Sigmoid colon (tissue), 7 donors: Measurements from ENCODE around the gene SELENOO. TPM values are rescaled to one million over a fixed set of nuclear protein-coding genes. Genes with fewer than 3 reads are reported as not detected.

Source experiments
- DNase-seq: peaks from one replicate; pipeline ENCODE4 v3.0.0-alpha.2; 2019
- H3K27ac ChIP-seq, 4 donors: fragments of 200-600 bp; sonication (generic); one replicate each; pipeline ENCODE4 v1.5.1; 2016 to 2019; ENCODE audit warnings: mild to moderate bottlenecking in 1 of 4
- H3K27me3 ChIP-seq, 3 donors: fragments of 200-600 bp; sonication (generic); one replicate each; pipeline ENCODE4 v1.5.1; 2019; ENCODE audit warnings: mild to moderate bottlenecking in 1 of 3
- H3K36me3 ChIP-seq, 4 donors: fragments of 200-600 bp; sonication (generic); one replicate each; pipeline ENCODE4 v1.5.1; 2016 to 2019
- H3K4me1 ChIP-seq, 4 donors: fragments of 200-600 bp; sonication (generic); one replicate each; pipeline ENCODE4 v1.5.1; 2017 to 2019
- H3K4me3 ChIP-seq, 4 donors: fragments of 200-600 bp; sonication (generic); one replicate each; pipeline ENCODE4 v1.5.1; 2017 to 2019; ENCODE audit warnings: mild to moderate bottlenecking in 2 of 4, moderate library complexity in 1 of 4
- H3K9me3 ChIP-seq, 4 donors: fragments of 200-600 bp in 3 of 4; sonication (generic) in 3 of 4; one replicate each; pipeline versions ENCODE4 v1.5.1 to v1.6.1; 2013 to 2019
- EP300 ChIP-seq, 4 donors: sonication (generic); formaldehyde crosslinking; IDR thresholded peaks; one replicate each; pipeline ENCODE4 v1.6.1; 2017; ENCODE audit warnings: antibody characterized with exemption in 4 of 4
- POLR2A ChIP-seq, 2 donors: fragments of 450-650 bp; IDR thresholded peaks; one replicate each; pipeline ENCODE4 v1.6.1; 2016; ENCODE audit warnings: antibody characterized with exemption in 2 of 2, mild to moderate bottlenecking in 2 of 2, moderate library complexity in 2 of 2
- POLR2AphosphoS5 ChIP-seq, 4 donors: sonication (generic); formaldehyde crosslinking; IDR thresholded peaks; one replicate each; pipeline ENCODE4 v1.6.1; 2017; ENCODE audit warnings: antibody characterized with exemption in 4 of 4
- WGBS, 2 donors: extraction: QIAGEN DNeasy Blood & Tissue Kit; methylation state at CpG; one replicate each; pipeline ENCODE4 v1.1.7; 2013; 5-methylcytosine and 5-hydroxymethylcytosine counted together
- intact Hi-C: fragments of 100-400 bp; cut with DNase I; formaldehyde crosslinking; loops from one replicate; pipeline ENCODE4 v1.15.1; 2023
- polyA plus RNA-seq, 3 donors: library from polyadenylated mRNA; stranded (reverse); fragments of 200-250 nt; gene quantifications; one replicate each; pipeline ENCODE4 v1.2.3, GENCODE V29; 2013
- total RNA-seq, 4 donors: library from RNA; depleted of rRNA; stranded (reverse); fragments of >200 nt; gene quantifications; one replicate each; pipeline ENCODE4 v1.1.0, GENCODE V29; 2016
- TF ChIP-seq, protein P1 (sequence below), 4 experiments: fragments of 450-650 bp in 3 of 4; fragments of 200-600 bp in 1 of 4; IDR thresholded peaks; one replicate each; pipeline ENCODE4 v1.5.1; 2016 to 2019; ENCODE audit warnings: antibody characterized with exemption in 4 of 4, mild to moderate bottlenecking in 3 of 4, moderate library complexity in 2 of 4
- donor health status: healthy with polysubstance abuse.
- donor health status: Bipolar disorder and iron deficiency.
- donor health status: healthy.

Gene SELENOO
- total and polyA plus RNA-seq, 7 donors: 10.2 to 30.2 (median 17.9) TPM

DNA sequence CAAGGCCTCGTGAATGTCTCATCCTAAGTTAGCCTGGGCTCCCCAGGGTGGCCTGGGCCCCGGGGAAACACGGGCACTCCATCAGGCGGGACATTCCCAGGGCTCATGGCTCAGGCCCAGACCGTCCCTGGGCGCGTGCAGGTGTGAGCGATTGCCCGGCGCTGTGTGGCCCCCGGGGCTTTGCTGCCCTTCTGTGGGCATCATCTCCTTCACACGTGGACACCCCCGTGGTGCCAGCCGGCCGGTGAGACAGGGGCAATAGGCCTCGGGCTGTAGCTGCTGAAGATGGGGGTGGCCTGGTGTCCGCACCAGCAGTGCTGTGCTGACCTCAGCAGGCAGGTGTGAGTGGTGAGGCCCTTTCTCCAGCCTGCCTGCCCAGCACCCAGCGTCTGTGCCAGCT lies 4.6 kb upstream of the SELENOO start:
- Histone ChIP-seq H3K9me3 (no peaks in the 10 kb centered on the region), H3K27me3 (no peaks in the 10 kb centered on the region), H3K36me3 (peaks cover 0 to 46% (median 16%) of the 10 kb centered on the region in 4 donors), H3K4me1 (peaks cover 0 to 19% (median 14%) of the 10 kb centered on the region in 4 donors), H3K27ac (no peak overlapping the region), H3K4me3 (no peak overlapping the region)
- WGBS, 2 donors: 88 to 91% methylated on average over 18 of the region's 18 CpGs
- TF ChIP-seq, protein P1, sequence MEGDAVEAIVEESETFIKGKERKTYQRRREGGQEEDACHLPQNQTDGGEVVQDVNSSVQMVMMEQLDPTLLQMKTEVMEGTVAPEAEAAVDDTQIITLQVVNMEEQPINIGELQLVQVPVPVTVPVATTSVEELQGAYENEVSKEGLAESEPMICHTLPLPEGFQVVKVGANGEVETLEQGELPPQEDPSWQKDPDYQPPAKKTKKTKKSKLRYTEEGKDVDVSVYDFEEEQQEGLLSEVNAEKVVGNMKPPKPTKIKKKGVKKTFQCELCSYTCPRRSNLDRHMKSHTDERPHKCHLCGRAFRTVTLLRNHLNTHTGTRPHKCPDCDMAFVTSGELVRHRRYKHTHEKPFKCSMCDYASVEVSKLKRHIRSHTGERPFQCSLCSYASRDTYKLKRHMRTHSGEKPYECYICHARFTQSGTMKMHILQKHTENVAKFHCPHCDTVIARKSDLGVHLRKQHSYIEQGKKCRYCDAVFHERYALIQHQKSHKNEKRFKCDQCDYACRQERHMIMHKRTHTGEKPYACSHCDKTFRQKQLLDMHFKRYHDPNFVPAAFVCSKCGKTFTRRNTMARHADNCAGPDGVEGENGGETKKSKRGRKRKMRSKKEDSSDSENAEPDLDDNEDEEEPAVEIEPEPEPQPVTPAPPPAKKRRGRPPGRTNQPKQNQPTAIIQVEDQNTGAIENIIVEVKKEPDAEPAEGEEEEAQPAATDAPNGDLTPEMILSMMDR (IDR thresholded peaks at IDR 0.05): no peak
- TF ChIP-seq POLR2A (IDR thresholded peaks at IDR 0.05): no peak
- TF ChIP-seq EP300 (IDR thresholded peaks at IDR 0.05): no peak
- TF ChIP-seq POLR2AphosphoS5 (IDR thresholded peaks at IDR 0.05): no peak
- intact Hi-C loops: loop anchor here (10.0 kb wide), 1 partner anchor 341 kb away; the partner anchor contains the start of gene ZBED4
- DNase-seq: no peak

DNA sequence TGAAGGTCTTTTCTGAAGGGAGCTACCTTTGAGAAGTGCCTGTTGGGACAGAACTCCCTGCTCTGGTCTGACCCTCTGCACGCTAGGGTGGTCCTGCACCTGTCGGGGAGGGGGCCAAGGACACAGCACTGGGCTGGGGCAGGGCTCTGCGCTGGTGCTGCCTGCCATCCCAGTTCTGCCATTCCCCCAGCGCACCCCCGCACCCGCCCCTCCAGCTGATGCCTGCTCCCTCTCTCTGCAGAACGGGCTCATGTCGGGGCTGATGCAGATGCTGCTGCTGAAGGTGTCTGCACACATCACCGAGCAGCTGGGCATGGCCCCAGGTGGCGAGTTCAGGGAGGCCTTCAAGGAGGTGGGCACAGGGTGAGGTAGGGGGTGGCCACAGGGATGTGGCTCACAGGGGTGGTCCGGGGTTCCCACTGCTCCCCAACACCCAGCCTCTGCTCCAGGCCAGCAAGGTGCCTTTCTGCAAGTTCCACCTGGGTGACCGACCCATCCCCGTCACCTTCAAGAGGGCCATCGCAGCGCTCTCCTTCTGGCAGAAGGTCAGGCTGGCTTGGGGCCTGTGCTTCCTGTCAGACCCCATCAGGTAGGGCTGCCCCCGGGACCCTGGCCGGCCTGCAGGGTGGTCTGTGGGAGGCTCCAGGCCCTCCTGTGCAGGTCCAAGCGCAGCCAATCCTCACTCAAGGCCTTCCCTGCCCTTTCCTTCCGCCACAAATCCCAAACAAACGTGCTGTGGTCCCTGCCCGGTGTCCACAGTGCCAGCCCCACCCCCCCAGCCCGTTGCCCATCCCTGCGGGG lies 3.6 kb upstream of the SELENOO start:
- Histone ChIP-seq H3K4me1 (peaks cover 0 to 23% (median 19%) of the 10 kb centered on the region in 4 donors), H3K36me3 (peaks cover 0 to 46% (median 16%) of the 10 kb centered on the region in 4 donors), H3K4me3 (no peak overlapping the region), H3K27me3 (no peaks in the 10 kb centered on the region), H3K27ac (no peak overlapping the region), H3K9me3 (no peaks in the 10 kb centered on the region)
- WGBS, 2 donors: 88% methylated on average over 23 of the region's 23 CpGs
- no peak for DNase-seq
- intact Hi-C loops: loop anchor here (10.0 kb wide), 1 partner anchor 342 kb away; the partner anchor contains the start of gene ZBED4
- no peak for TF ChIP-seq POLR2AphosphoS5 (IDR thresholded peaks at IDR 0.05)
- TF ChIP-seq, protein P1 (IDR thresholded peaks at IDR 0.05): no peak
- no peak for TF ChIP-seq POLR2A (IDR thresholded peaks at IDR 0.05)
- TF ChIP-seq EP300 (IDR thresholded peaks at IDR 0.05): no peak

- Histone ChIP-seq H3K4me3 (no peak overlapping the region), H3K9me3 (no peaks in the 10 kb centered on the region), H3K27me3 (no peaks in the 10 kb centered on the region), H3K4me1 (peaks cover 0 to 28% (median 24%) of the 10 kb centered on the region in 4 donors), H3K36me3 (peaks cover 0 to 47% (median 16%) of the 10 kb centered on the region in 4 donors), H3K27ac (no peak overlapping the region)
- intact Hi-C loops: loop anchor here (10.0 kb wide), 1 partner anchor 343 kb away; the partner anchor contains the start of gene ZBED4
- TF ChIP-seq, protein P1 (IDR thresholded peaks at IDR 0.05): no peak
- no peak for TF ChIP-seq POLR2AphosphoS5 (IDR thresholded peaks at IDR 0.05)
- TF ChIP-seq POLR2A (IDR thresholded peaks at IDR 0.05): no peak
- TF ChIP-seq EP300 (IDR thresholded peaks at IDR 0.05): no peak
- DNase-seq: no peak
- WGBS, 2 donors: 94% methylated on average over 61 of the region's 61 CpGs
These were observed 2.8 kb upstream of the SELENOO start for GRCh38 chr22:50197856-50198623.

DNA sequence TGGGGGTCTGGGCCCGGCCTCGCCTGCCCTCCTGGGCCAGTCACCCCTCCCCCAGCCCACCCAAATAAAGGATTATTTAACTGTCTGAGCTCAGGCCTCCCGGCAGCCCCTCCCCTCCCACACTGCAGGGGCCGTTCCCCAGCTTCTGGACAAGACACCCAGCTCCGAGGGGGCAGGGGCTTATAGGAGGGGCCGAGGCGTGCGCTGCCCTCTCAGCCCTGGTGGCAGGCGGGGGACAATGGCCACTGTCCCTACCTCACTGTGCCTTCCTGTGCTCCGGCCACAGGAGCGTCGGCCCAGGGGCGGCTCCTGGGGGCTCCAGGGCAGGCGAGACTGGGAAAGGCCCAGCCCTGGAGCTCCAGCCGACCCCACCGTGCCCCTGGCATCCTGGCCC lies 2.2 kb upstream of the SELENOO start:
- intact Hi-C loops: loop anchor here (10.0 kb wide), 1 partner anchor 344 kb away; the partner anchor contains the start of gene ZBED4
- no peaks in the 10 kb centered on the region for H3K27me3 ChIP-seq
- peaks cover 0 to 32% (median 24%) of the 10 kb centered on the region in 4 donors for H3K4me1 ChIP-seq
- 89 to 92% methylated on average over 16 of the region's 16 CpGs for WGBS, 2 donors
- DNase-seq: no peak
- H3K27ac ChIP-seq: no peak overlapping the region
- H3K36me3 ChIP-seq: peaks cover 0 to 47% (median 16%) of the 10 kb centered on the region in 4 donors
- H3K4me3 ChIP-seq: no peak overlapping the region
- TF ChIP-seq, protein P1 (IDR thresholded peaks at IDR 0.05): no peak
- no peak for TF ChIP-seq POLR2AphosphoS5 (IDR thresholded peaks at IDR 0.05)
- no peak for TF ChIP-seq EP300 (IDR thresholded peaks at IDR 0.05)
- no peak for TF ChIP-seq POLR2A (IDR thresholded peaks at IDR 0.05)
- H3K9me3 ChIP-seq: no peaks in the 10 kb centered on the region
